HCT116 (cell line): ENCODE data around the gene ZBTB7B. TPM values are rescaled to one million over a fixed set of nuclear protein-coding genes. Genes with fewer than 3 reads are reported as not detected.

Experiments
- ATAC-seq: fragments of 200-7000 bp; cut with Tn5 transposase; 2 replicates; pipeline ENCODE4 v1.9.1; 2020; ENCODE audit warnings: mild to moderate bottlenecking, moderate library complexity
- BruUV-seq: library from RNA; stranded (reverse); fragments of 400-500 nt; replicated peaks from 2 replicates; lab custom pipeline; 2021; lab: Mats Ljungman, UMichigan
- CTCF ChIA-PET: fragments of 300-600 bp; sonication (Branson Sonifier 250); formaldehyde crosslinking; loops from one replicate; lab custom pipeline; 2021; ENCODE audit warnings: antibody characterized with exemption; lab: Charles Lee
- POLR2A ChIA-PET: fragments of 300-600, 350-600 bp; sonication (Branson Sonifier 250); formaldehyde crosslinking; loops from one replicate; lab custom pipeline; 2021; ENCODE audit warnings: antibody characterized with exemption; lab: Charles Lee
- RAD21 ChIA-PET, 2 experiments: fragments of 300-600 bp; sonication (Branson Sonifier 250); formaldehyde crosslinking; loops; one replicate each; lab custom pipeline; 2023; ENCODE audit warnings: low total read pairs in 2 of 2; ENCODE audit not compliant: uncharacterized antibody in 2 of 2, unreplicated experiment in 2 of 2, low non-redundant PET in 1 of 2; lab: Charles Lee
- DNase-seq: peaks from one replicate; pipeline ENCODE4 v3.0.0-alpha.2; 2010; ENCODE audit warnings: low read depth, low spot score
- H2AFZ ChIP-seq: fragments of 200-600 bp; shearing (Covaris generic), sonication (generic); 2 replicates; pipeline ENCODE4 v1.6.1; 2017; ENCODE audit warnings: low read depth, mixed run types, mixed read lengths, antibody characterized with exemption, low read length; ENCODE audit not compliant: poor library complexity, severe bottlenecking
- H3K27ac ChIP-seq: 2 replicates; pipeline ENCODE4 v1.5.1; 2012; ENCODE audit warnings: low read depth, low read length
- H3K27me3 ChIP-seq: fragments of 200-600 bp; sonication (generic); 2 replicates; pipeline ENCODE4 v1.6.1; 2016; ENCODE audit warnings: mixed run types, low read length, mixed read lengths; ENCODE audit not compliant: insufficient read depth
- H3K36me3 ChIP-seq, 2 experiments: fragments of 200-500 bp in 1 of 2; fragments of 200-600 bp in 1 of 2; sonication (Bioruptor generic) in 1 of 2; sonication (generic) in 1 of 2; 2 replicates each; pipeline versions ENCODE4 v1.5.1 to v1.6.1; 2014 to 2016; ENCODE audit warnings: low read length in 2 of 2, inconsistent platforms in 1 of 2, mixed read lengths in 1 of 2, mixed run types in 1 of 2; ENCODE audit not compliant: insufficient read depth in 2 of 2, control insufficient read depth in 1 of 2
- H3K4me1 ChIP-seq, 2 experiments: fragments of 200-600 bp in 1 of 2; sonication (generic) in 1 of 2; 2 replicates each; pipeline versions ENCODE4 v1.5.1 to v1.6.1; 2012 to 2017; ENCODE audit warnings: low read length in 2 of 2, inconsistent platforms in 1 of 2, mild to moderate bottlenecking in 1 of 2, mixed read lengths in 1 of 2, mixed run types in 1 of 2, moderate library complexity in 1 of 2; ENCODE audit not compliant: insufficient read depth in 2 of 2, control insufficient read depth in 1 of 2
- H3K4me2 ChIP-seq: fragments of 200-600 bp; sonication (generic); 2 replicates; pipeline ENCODE4 v1.6.1; 2017; ENCODE audit warnings: mixed run types, low read length, mixed read lengths
- H3K4me3 ChIP-seq, 2 experiments: fragments of 200-600 bp in 1 of 2; sonication (generic) in 1 of 2; replicated peaks in 1 of 2; 2 replicates each; pipeline ENCODE4 v1.5.1; 2011 to 2016; ENCODE audit warnings: low read length in 2 of 2, control low read depth in 1 of 2, low read depth in 1 of 2, mild to moderate bottlenecking in 1 of 2, mixed read lengths in 1 of 2, mixed run types in 1 of 2
- H3K79me2 ChIP-seq: fragments of 200-600 bp; sonication (generic); 2 replicates; pipeline ENCODE4 v1.6.1; 2017; ENCODE audit warnings: mild to moderate bottlenecking, mixed run types, low read length, moderate library complexity, mixed read lengths; ENCODE audit not compliant: insufficient read depth
- H3K9ac ChIP-seq: fragments of 200-600 bp; sonication (generic); 2 replicates; pipeline ENCODE4 v1.6.1; 2016; ENCODE audit warnings: low read length, mixed read lengths
- H3K9me2 ChIP-seq: fragments of 200-600 bp; sonication (generic), shearing (Covaris generic); 2 replicates; pipeline ENCODE4 v1.6.1; 2017; ENCODE audit warnings: mixed run types, mild to moderate bottlenecking, moderate library complexity; ENCODE audit not compliant: insufficient read depth
- H3K9me3 ChIP-seq, 2 experiments: fragments of 200-500 bp in 1 of 2; fragments of 200-600 bp in 1 of 2; sonication (Bioruptor generic) in 1 of 2; sonication (generic) in 1 of 2; 2 replicates each; pipeline ENCODE4 v1.6.1; 2014 to 2017; ENCODE audit warnings: low read length in 2 of 2, mixed read lengths in 2 of 2, inconsistent platforms in 1 of 2, low read depth in 1 of 2, mild to moderate bottlenecking in 1 of 2, mixed run types in 1 of 2, moderate library complexity in 1 of 2; ENCODE audit not compliant: control insufficient read depth in 1 of 2, insufficient read depth in 1 of 2
- H4K20me1 ChIP-seq: fragments of 200-600 bp; sonication (generic), shearing (Covaris generic); 2 replicates; pipeline ENCODE4 v1.6.1; 2017; ENCODE audit warnings: mixed run types, mild to moderate bottlenecking, moderate library complexity; ENCODE audit not compliant: insufficient read depth
- CEBPB ChIP-seq: IDR thresholded peaks from 2 replicates; pipeline ENCODE4 v1.6.1; 2012; ENCODE audit warnings: low read depth
- EGR1 ChIP-seq: IDR thresholded peaks from 2 replicates; pipeline ENCODE4 v1.6.1; 2012; ENCODE audit warnings: low read depth
- ELF1 ChIP-seq: IDR thresholded peaks from 2 replicates; pipeline ENCODE4 v1.6.1; 2012; ENCODE audit warnings: low read depth, borderline replicate concordance
- EZH2 ChIP-seq: fragments of 200-600 bp; sonication (generic); IDR thresholded peaks from 2 replicates; pipeline ENCODE4 v1.6.1; 2017; ENCODE audit warnings: antibody characterized with exemption, mixed run types
- EZH2phosphoT487 ChIP-seq: fragments of 200-600 bp; IDR thresholded peaks from 2 replicates; pipeline ENCODE4 v1.6.1; 2018; ENCODE audit warnings: antibody characterized with exemption, borderline replicate concordance
- FOSL1 ChIP-seq: IDR thresholded peaks from 2 replicates; pipeline ENCODE4 v1.6.1; 2012; ENCODE audit warnings: low read depth
- JUND ChIP-seq: IDR thresholded peaks from 2 replicates; pipeline ENCODE4 v1.6.1; 2012
- POLR2A ChIP-seq: IDR thresholded peaks from 2 replicates; pipeline ENCODE4 v1.7.0; 2011; ENCODE audit warnings: borderline replicate concordance; ENCODE audit not compliant: insufficient read depth, insufficient read length; ENCODE audit errors: extremely low read depth
- POLR2AphosphoS5 ChIP-seq: IDR thresholded peaks from 2 replicates; pipeline ENCODE4 v1.6.1; 2011; ENCODE audit warnings: mild to moderate bottlenecking, low read depth, low read length, moderate library complexity
- SIN3A ChIP-seq: IDR thresholded peaks from 2 replicates; pipeline ENCODE4 v1.6.1; 2012; ENCODE audit warnings: low read depth
- SRF ChIP-seq: IDR thresholded peaks from 2 replicates; pipeline ENCODE4 v1.6.1; 2012; ENCODE audit warnings: low read depth
- TCF7L2 ChIP-seq: IDR thresholded peaks from 2 replicates; pipeline ENCODE4 v1.7.0; 2011; ENCODE audit warnings: borderline replicate concordance, inconsistent platforms; ENCODE audit not compliant: insufficient read depth, insufficient read length; ENCODE audit errors: extremely low read depth
- YY1 ChIP-seq: IDR thresholded peaks from 2 replicates; pipeline ENCODE4 v1.6.1; 2011; ENCODE audit warnings: low read length, low read depth, moderate library complexity, mild to moderate bottlenecking; ENCODE audit not compliant: insufficient replicate concordance; ENCODE audit errors: extremely low read depth
- intact Hi-C: fragments of 100-400 bp; cut with micrococcal nuclease; formaldehyde crosslinking; loops from 2 replicates; pipeline ENCODE4 v1.10.0; 2022
- total RNA-seq: library from RNA; stranded (reverse); gene quantifications from one replicate; pipeline ENCODE4 v1.2.1, GENCODE V29; 2021; ENCODE audit not compliant: unreplicated experiment
- TF ChIP-seq, protein P1 (sequence below): IDR thresholded peaks from 2 replicates; pipeline ENCODE4 v1.6.1; 2012; ENCODE audit warnings: low read depth

Gene ZBTB7B
- total RNA-seq, 1 experiment from 2014 or later: 57.0 TPM

DNA sequence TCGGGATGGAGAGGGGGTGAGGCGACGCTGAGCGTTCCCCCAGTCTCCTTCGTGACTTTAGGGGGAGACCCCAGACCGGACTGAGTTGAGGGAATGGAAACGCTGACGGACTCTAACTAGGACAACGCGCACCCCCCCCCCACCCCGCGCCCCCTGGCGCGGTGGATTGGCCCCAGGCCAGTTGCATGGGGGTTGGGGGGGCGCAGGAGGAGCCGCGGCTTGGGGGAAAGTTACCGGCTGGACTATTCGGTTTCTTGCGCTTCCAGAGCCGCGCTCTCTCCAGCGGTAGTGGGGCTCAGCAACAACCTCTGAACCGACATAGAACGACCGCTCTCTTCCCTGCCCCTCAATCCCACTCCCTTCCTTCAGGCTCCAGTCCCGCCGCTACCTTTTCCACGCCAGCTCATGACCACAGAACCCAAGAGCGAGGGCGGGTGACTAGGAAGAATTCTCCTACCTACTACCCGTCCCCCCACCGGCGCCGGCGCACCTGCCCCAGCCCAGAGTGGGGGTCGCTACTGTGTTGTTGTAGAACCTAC is 694 bp downstream of the ZBTB7B start:
- Histone ChIP-seq H2AFZ (no peak overlapping the region), H3K9me2 (no peaks in the 10 kb centered on the region), H3K9me3 (no peaks in the 10 kb centered on the region), H4K20me1 (no peaks in the 10 kb centered on the region), H3K36me3 (no peaks in the 10 kb centered on the region; a peak in 1 of 4 replicates), H3K9ac (peak overlapping the region; percentile 93), H3K27ac (peak overlapping the region; percentile 97), H3K27me3 (no peaks in the 10 kb centered on the region), H3K4me1 (peaks cover 15 to 73% of the 10 kb centered on the region in 2 experiments)
- ChIA-PET CTCF (interaction anchor here (2.3 kb wide), 1 partner anchor 48 kb away, joined by 7 read pairs; the partner anchor contains the start of gene ADAM15), POLR2A (interaction anchor here (1.3 to 1.5 kb wide), 2 partner anchors 14 to 31 kb away, joined by 3 to 6 read pairs; no protein-coding TSS in a partner anchor), RAD21 (interaction anchor here in 1 of 2 experiments (0.7 kb wide), 1 partner anchor 82 kb away, joined by 3 read pairs; no protein-coding TSS in a partner anchor)
- no peak for ATAC-seq
- DNase-seq: no peak
- TF ChIP-seq POLR2AphosphoS5 (no peak; the same call in 1 of the 2 replicates), CEBPB (no peak), YY1 (no peak), EZH2 (no peak), SRF (no peak), FOSL1 (no peak), POLR2A (no peak), SIN3A (no peak), TCF7L2 (no peak), EGR1 (no peak), JUND (no peak), EZH2phosphoT487 (no peak), ELF1 (no peak)
- TF ChIP-seq, protein P1, sequence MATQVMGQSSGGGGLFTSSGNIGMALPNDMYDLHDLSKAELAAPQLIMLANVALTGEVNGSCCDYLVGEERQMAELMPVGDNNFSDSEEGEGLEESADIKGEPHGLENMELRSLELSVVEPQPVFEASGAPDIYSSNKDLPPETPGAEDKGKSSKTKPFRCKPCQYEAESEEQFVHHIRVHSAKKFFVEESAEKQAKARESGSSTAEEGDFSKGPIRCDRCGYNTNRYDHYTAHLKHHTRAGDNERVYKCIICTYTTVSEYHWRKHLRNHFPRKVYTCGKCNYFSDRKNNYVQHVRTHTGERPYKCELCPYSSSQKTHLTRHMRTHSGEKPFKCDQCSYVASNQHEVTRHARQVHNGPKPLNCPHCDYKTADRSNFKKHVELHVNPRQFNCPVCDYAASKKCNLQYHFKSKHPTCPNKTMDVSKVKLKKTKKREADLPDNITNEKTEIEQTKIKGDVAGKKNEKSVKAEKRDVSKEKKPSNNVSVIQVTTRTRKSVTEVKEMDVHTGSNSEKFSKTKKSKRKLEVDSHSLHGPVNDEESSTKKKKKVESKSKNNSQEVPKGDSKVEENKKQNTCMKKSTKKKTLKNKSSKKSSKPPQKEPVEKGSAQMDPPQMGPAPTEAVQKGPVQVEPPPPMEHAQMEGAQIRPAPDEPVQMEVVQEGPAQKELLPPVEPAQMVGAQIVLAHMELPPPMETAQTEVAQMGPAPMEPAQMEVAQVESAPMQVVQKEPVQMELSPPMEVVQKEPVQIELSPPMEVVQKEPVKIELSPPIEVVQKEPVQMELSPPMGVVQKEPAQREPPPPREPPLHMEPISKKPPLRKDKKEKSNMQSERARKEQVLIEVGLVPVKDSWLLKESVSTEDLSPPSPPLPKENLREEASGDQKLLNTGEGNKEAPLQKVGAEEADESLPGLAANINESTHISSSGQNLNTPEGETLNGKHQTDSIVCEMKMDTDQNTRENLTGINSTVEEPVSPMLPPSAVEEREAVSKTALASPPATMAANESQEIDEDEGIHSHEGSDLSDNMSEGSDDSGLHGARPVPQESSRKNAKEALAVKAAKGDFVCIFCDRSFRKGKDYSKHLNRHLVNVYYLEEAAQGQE: no peak
- TF ChIP-seq, all 23 proteins: peak for 0
- Histone ChIP-seq H3K4me3 (peak overlapping the region; percentile 97 to 98), H3K79me2 (peaks cover 57% of the 10 kb centered on the region), H3K4me2 (peak overlapping the region; percentile 80)
- BruUV-seq: no TSS peak
- intact Hi-C loops: loop anchor here (2.0 to 5.0 kb wide), 2 partner anchors 14 to 49 kb away; partner anchors contain the start of gene ADAM15
